Peyer's patch (tissue), 4 donors: Measurements from ENCODE around the gene GCDH. TPM values are rescaled to one million over a fixed set of nuclear protein-coding genes. Genes with fewer than 3 reads are reported as not detected.
"Not testable (repeated sequence)": the region's sequence is repeated elsewhere in the genome, so short reads cannot be mapped to it uniquely, and the experiment has no call there.

ENCODE experiments used
- DNase-seq, 3 donors: peaks; one replicate each; pipeline ENCODE4 v3.0.0-alpha.2; 2017 to 2019
- H3K27ac ChIP-seq, 4 donors: fragments of 200-600 bp; sonication (generic); one replicate each; pipeline ENCODE4 v1.5.1; 2016 to 2019
- H3K27me3 ChIP-seq, 2 donors: fragments of 200-600 bp; sonication (generic); one replicate each; pipeline ENCODE4 v1.5.1; 2019
- H3K36me3 ChIP-seq, 3 donors: fragments of 200-600 bp; sonication (generic); one replicate each; pipeline ENCODE4 v1.5.1; 2016 to 2019
- H3K4me1 ChIP-seq, 4 donors: fragments of 200-600 bp; sonication (generic); one replicate each; pipeline ENCODE4 v1.5.1; 2016 to 2019
- H3K4me3 ChIP-seq, 4 donors: fragments of 200-600 bp; sonication (generic); 1 replicate in 3 of 4; 2 replicates in 1 of 4; pipeline ENCODE4 v1.5.1; 2016 to 2019; ENCODE audit warnings: mild to moderate bottlenecking in 1 of 4
- H3K9me3 ChIP-seq, 4 donors: fragments of 200-600 bp; sonication (generic); one replicate each; pipeline ENCODE4 v1.5.1; 2016 to 2019; ENCODE audit warnings: mild to moderate bottlenecking in 1 of 4
- CTCF ChIP-seq, 6 experiments: fragments of 450-650 bp in 4 of 6; fragments of 200-600 bp in 2 of 6; sonication (generic) in 1 of 6; IDR thresholded peaks; one replicate each; pipeline ENCODE4 v1.5.1; 2017 to 2019; ENCODE audit warnings: antibody characterized with exemption in 6 of 6, mild to moderate bottlenecking in 3 of 6, moderate library complexity in 1 of 6
- POLR2A ChIP-seq, 2 donors: fragments of 450-650 bp; IDR thresholded peaks; one replicate each; pipeline ENCODE4 v1.5.1; 2017; ENCODE audit warnings: antibody characterized with exemption in 2 of 2, mild to moderate bottlenecking in 2 of 2, moderate library complexity in 2 of 2
- total RNA-seq, 4 donors: library from RNA; depleted of rRNA; stranded (reverse); fragments of >200 nt; gene quantifications; one replicate each; pipeline ENCODE4 v1.1.0, GENCODE V29; 2016

The GCDH gene
- total RNA-seq: 10 to 100 TPM; 25.2 to 44.4 (median 32.4) TPM

DNA sequence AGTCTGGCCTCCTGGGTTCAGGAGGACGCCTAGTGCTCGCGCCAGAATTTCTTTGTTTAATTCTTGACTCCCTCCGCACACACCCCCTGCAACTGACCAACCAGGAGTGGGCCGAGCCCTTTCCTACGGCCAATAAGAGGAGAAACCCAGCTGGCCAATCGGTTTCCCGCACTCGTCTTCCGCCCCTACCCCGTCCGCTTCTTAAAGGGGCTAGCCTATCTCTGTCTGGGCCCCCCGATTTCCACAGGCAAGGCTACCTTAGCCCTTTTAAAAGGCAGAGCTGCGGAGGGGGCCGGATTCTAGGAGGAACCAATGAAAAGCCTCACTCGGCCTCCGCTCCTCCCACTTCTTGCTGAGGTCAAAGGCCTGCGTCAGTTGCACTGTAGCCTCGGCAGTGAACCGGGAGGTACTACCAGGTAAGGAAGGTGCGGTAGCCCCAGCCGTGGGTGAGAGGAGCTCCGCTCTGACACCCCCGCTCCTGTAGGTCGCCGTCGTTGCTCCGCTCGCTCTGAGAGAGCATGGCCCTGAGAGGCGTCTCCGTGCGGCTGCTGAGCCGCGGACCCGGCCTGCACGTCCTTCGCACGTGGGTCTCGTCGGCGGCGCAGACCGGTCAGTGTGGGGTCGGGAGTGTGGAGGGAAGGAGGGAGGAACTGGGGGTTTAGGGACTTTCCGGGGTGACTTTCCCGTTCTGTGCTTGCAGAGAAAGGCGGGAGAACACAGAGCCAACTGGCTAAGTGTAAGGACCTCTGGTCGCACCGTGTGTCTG is at the start of gene GCDH:
TSS of gene GCDH (plus strand) at position 374 of the 766 bp plus-strand sequence. CDS start at position 519, 145 bp downstream.
- H3K27ac ChIP-seq: peak within 1 kb of the TSS; percentile 82 to 84 (median 82)
- H3K4me1 ChIP-seq: peaks cover 0 to 16% (median 13%) of the 10 kb centered on the region in 4 donors
- TF ChIP-seq POLR2A (IDR thresholded peaks at IDR 0.05) (peak; percentile 79 to 92), CTCF (IDR thresholded peaks at IDR 0.05) (peak in 2 of 6 experiments; percentile 15 to 34)
- peaks cover 0 to under 1% of the 10 kb centered on the region in 2 donors for H3K27me3 ChIP-seq
- no peaks in the 10 kb centered on the region for H3K9me3 ChIP-seq
- DNase-seq: peak; percentile 96 to 99 (median 97)
- H3K36me3 ChIP-seq: peaks cover 0 to 19% (median 0%) of the 10 kb centered on the region in 3 donors
- H3K4me3 ChIP-seq: peak within 1 kb of the TSS; percentile 81 to 95 (median 94)

DNA sequence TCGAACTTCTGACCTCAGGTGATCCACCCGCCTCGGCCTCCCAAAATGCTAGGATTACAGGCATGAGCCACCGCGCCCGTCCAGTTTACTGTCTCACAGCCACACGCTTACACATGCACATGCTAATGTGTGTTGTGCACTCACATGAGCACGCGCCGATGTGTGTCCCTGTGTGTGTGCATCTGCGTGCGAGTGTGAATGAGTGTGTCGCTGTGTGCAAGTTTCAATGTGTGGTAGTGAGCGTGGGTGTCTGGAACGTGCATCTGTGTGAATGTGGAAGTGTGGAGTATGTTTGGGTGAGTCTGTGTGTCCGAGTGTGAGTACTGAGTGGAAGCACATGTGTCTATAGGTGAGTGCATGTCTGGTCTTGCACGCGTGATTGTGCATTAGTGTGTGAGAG is 48.4 kb upstream of the GCDH start:
- H3K27me3 ChIP-seq: peaks cover 0 to 26% of the 10 kb centered on the region in 2 donors
- no peak for DNase-seq

GRCh38 chr19:12843328-12843727 is 47.6 kb upstream of the GCDH start:
- no peaks in the 10 kb centered on the region for H3K9me3 ChIP-seq
- H3K36me3 ChIP-seq: no peaks in the 10 kb centered on the region
- H3K27me3 ChIP-seq: peaks cover 0 to 26% of the 10 kb centered on the region in 2 donors
- peaks cover 0 to 24% (median 14%) of the 10 kb centered on the region in 4 donors for H3K4me1 ChIP-seq
- no peak overlapping the region for H3K4me3 ChIP-seq
- no peak for TF ChIP-seq POLR2A (IDR thresholded peaks at IDR 0.05)
- TF ChIP-seq CTCF (IDR thresholded peaks at IDR 0.05): no peak
- DNase-seq: no peak
- no peak overlapping the region for H3K27ac ChIP-seq

More for the DNA sequence above, 48.4 kb upstream of the GCDH start:
- H3K36me3 ChIP-seq: no peaks in the 10 kb centered on the region
- no peak overlapping the region for H3K4me3 ChIP-seq
- peaks cover 0 to 23% (median 13%) of the 10 kb centered on the region in 4 donors for H3K4me1 ChIP-seq
- no peak overlapping the region for H3K27ac ChIP-seq
- H3K9me3 ChIP-seq: no peaks in the 10 kb centered on the region
- TF ChIP-seq CTCF (IDR thresholded peaks at IDR 0.05) (no peak), POLR2A (IDR thresholded peaks at IDR 0.05) (no peak)

- Histone ChIP-seq H3K4me3 (no peak overlapping the region), H3K9me3 (no peaks in the 10 kb centered on the region), H3K36me3 (no peaks in the 10 kb centered on the region), H3K27me3 (peaks cover 0 to 18% of the 10 kb centered on the region in 2 donors), H3K27ac (no peak overlapping the region), H3K4me1 (peaks cover 0 to 17% (median 6%) of the 10 kb centered on the region in 4 donors)
- TF ChIP-seq CTCF (IDR thresholded peaks at IDR 0.05): no peak
- no peak for DNase-seq
Measured at GRCh38 chr19:12843999-12844732, 46.8 kb upstream of the GCDH start.

DNA sequence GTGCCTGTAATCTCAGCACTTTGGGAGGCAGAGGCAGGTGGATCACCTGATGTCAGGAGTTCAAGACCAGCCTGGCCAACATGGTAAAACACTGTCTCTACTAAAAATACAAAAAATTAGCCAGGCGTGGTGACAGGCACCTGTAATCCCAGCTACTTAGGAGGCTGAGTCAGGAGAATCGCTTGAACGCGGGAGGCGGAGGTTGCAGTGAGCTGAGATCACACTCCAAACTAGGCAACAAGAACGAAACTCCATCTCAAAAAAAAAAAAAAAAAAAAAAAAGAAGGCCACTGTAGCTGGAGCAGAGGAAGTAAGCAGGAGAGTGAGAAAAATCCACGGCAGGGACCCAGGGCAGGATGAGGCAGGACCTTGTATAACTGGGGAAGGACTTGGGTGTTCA is 44.3 kb upstream of the GCDH start:
- not testable (repeated sequence) for DNase-seq, H3K4me3 ChIP-seq, H3K27me3 ChIP-seq, H3K36me3 ChIP-seq, H3K9me3 ChIP-seq, H3K27ac ChIP-seq, H3K4me1 ChIP-seq
